ENCODE data around the gene PGBD4. TPM values are rescaled to one million over a fixed set of nuclear protein-coding genes. Genes with fewer than 3 reads are reported as not detected.

The PGBD4 gene
- total RNA-seq, 2 donors from 2014 or later, result 1.0 to 4.6 TPM

DNA sequence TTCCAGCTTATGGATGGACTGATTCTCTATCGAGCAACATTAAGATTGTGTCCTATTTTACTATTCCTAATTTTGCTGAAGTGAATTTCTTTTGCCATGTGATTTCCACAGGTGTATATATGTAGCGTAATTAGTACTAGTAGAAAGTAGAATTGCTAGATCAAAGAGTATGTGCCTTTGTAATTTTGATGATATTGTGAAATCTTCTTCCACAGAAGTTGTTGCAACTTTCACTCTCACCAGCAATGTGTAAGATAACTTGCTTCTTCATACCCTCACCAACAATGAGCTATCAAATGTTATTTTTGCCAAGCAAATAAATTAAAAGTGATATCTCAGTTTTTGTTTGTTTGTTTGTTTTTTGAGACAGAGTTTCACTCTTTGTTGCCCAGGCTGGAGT, 5.4 kb downstream of the PGBD4 start:
- Histone ChIP-seq H3K4me1 (peaks cover 8% of the 10 kb centered on the region), H3K9me3 (no peaks in the 10 kb centered on the region), H3K27me3 (no peaks in the 10 kb centered on the region), H3K4me3 (no peak overlapping the region), H3K36me3 (replicated peaks in 1 of 2; ENCODE audit: insufficient read depth in 1 of 2, low read depth in 2 of 2) (no peaks in the 10 kb centered on the region), H3K27ac (no peak overlapping the region)
- intact Hi-C loops (cut with DNase I), result loop anchor here (10.0 kb wide), 1 partner anchor 107 kb away; the partner anchor contains the start of gene KATNBL1
- DNase-seq (no peak), ATAC-seq (no peak)
- WGBS, 2 donors, result 75 to 81% methylated on average over 2 of the region's 2 CpGs
- TF ChIP-seq, protein P1, sequence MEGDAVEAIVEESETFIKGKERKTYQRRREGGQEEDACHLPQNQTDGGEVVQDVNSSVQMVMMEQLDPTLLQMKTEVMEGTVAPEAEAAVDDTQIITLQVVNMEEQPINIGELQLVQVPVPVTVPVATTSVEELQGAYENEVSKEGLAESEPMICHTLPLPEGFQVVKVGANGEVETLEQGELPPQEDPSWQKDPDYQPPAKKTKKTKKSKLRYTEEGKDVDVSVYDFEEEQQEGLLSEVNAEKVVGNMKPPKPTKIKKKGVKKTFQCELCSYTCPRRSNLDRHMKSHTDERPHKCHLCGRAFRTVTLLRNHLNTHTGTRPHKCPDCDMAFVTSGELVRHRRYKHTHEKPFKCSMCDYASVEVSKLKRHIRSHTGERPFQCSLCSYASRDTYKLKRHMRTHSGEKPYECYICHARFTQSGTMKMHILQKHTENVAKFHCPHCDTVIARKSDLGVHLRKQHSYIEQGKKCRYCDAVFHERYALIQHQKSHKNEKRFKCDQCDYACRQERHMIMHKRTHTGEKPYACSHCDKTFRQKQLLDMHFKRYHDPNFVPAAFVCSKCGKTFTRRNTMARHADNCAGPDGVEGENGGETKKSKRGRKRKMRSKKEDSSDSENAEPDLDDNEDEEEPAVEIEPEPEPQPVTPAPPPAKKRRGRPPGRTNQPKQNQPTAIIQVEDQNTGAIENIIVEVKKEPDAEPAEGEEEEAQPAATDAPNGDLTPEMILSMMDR (IDR thresholded peaks at IDR 0.05), result no peak
- TF ChIP-seq POLR2A (IDR thresholded peaks at IDR 0.05), result no peak

DNA sequence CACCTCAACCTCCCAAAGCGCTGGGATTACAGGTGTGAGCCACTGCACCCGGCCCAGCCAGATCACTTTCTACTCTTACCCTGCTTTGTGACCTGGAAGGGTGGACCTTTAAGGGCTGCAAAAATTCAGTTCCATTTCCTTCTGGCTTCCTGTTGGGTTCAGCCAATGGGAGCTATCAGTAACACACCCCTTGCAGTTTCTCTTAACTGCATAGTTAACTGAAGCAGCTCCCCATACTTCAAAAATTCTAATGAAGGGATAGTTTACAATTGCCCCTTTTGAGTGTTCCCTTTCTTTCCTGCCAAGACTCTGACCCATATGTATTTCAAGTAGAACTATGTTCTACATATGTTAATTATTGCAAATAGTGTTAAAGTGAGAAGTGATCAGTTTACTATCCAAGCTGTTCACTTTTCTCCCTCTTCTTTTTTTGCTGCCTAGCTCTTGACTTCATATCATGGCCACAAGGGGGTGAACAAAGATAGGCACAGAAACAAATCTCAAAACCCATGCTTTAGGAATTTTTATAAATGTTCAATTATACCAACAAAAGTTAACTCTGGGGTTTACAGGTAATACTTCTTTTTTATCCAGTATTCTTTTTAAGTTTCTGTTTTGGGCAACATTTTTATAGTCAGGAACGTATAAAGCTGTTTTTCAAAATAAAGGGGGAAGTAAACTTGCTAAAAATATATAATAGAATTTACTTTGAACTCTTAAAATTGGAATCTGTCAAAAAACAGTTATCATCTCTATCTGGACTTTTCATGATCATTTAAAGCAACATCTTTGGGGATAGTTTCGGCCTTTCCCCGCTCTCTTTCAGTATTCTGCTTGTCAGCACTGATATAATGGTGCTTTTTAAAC, 8.1 kb downstream of the PGBD4 start:
- no peaks in the 10 kb centered on the region for H3K36me3 ChIP-seq (replicated peaks in 1 of 2; ENCODE audit: insufficient read depth in 1 of 2, low read depth in 2 of 2)
- no peak for TF ChIP-seq POLR2A (IDR thresholded peaks at IDR 0.05)
- TF ChIP-seq, protein P1 (IDR thresholded peaks at IDR 0.05), result peak in 6 of 7 experiments; percentile 37 to 61 (median 47)
- ATAC-seq (no peak), DNase-seq (no peak)
- intact Hi-C loops (cut with DNase I), result loop anchor here (10.0 kb wide), 1 partner anchor 105 kb away; the partner anchor contains the start of gene KATNBL1
- no peaks in the 10 kb centered on the region for H3K27me3 ChIP-seq
- H3K4me3 ChIP-seq, result no peak overlapping the region
- no peak overlapping the region for H3K27ac ChIP-seq
- no peaks in the 10 kb centered on the region for H3K9me3 ChIP-seq
- 42 to 56% methylated on average over 5 of the region's 5 CpGs for WGBS, 2 donors
- H3K4me1 ChIP-seq, result no peaks in the 10 kb centered on the region

DNA sequence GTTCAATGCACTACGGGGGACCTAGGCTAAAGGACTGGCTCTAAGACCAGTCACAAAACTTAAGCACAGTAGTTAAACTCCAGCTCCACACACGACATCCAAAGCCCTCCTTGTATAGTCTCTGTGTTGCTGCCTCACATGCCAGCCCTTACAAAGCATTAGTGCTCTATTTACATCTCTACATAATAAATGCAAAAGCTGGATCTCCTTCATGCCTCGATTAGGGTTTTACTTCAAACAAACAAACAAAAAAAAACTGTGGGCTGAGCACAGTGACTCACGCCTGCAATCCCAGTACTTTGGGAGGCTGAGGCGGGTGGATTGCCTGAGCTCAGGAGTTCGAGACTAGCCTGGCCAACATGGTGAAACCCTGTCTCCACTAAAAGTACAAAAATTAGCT, 9.6 kb downstream of the PGBD4 start:
- TF ChIP-seq, protein P1 (IDR thresholded peaks at IDR 0.05), result no peak
- no peak for TF ChIP-seq POLR2A (IDR thresholded peaks at IDR 0.05)
- intact Hi-C loops (cut with DNase I), result no loop called here
- Histone ChIP-seq H3K27me3 (no peaks in the 10 kb centered on the region), H3K4me3 (no peak overlapping the region), H3K4me1 (no peaks in the 10 kb centered on the region), H3K36me3 (replicated peaks in 1 of 2; ENCODE audit: insufficient read depth in 1 of 2, low read depth in 2 of 2) (no peaks in the 10 kb centered on the region), H3K27ac (no peak overlapping the region), H3K9me3 (no peaks in the 10 kb centered on the region)
- no peak for ATAC-seq
- no peak for DNase-seq
- WGBS, 2 donors, result 51 to 64% methylated on average over 6 of the region's 6 CpGs

DNA sequence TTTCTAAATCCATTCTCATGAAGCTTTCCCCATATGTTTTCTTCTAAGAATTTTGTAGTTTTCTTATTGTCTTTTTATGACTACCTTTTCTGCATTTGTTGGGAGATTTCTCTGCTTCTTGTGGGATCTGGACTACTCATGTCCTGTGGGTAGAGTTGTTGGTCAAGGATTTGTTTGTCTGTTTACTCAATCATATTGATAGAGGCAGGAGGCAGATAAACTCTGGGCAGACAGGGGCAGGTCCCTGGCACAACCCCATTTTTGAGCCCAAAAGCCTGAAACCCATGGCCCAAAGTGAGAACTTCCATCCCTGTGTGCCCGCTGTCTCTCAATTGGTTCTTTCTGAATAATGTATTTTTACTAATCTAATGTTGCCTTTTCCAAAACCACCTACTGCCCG, 12.3 kb downstream of the PGBD4 start:
- TF ChIP-seq, protein P1 (IDR thresholded peaks at IDR 0.05), result no peak
- no peak for TF ChIP-seq POLR2A (IDR thresholded peaks at IDR 0.05)
- DNase-seq (no peak), ATAC-seq (no peak)
- no peak overlapping the region for H3K27ac ChIP-seq
- H3K4me3 ChIP-seq, result no peak overlapping the region
- no peaks in the 10 kb centered on the region for H3K4me1 ChIP-seq
- WGBS, 2 donors, result 47 to 52% methylated on average over 2 of the region's 2 CpGs
- H3K36me3 ChIP-seq (replicated peaks in 1 of 2; ENCODE audit: insufficient read depth in 1 of 2, low read depth in 2 of 2), result no peaks in the 10 kb centered on the region
- intact Hi-C loops (cut with DNase I), result no loop called here
- H3K9me3 ChIP-seq, result no peaks in the 10 kb centered on the region
- no peaks in the 10 kb centered on the region for H3K27me3 ChIP-seq

All from body of pancreas (tissue), 4 donors.